ENCODE measurements around the gene GRIK2.

GRIK2 gene

DNA sequence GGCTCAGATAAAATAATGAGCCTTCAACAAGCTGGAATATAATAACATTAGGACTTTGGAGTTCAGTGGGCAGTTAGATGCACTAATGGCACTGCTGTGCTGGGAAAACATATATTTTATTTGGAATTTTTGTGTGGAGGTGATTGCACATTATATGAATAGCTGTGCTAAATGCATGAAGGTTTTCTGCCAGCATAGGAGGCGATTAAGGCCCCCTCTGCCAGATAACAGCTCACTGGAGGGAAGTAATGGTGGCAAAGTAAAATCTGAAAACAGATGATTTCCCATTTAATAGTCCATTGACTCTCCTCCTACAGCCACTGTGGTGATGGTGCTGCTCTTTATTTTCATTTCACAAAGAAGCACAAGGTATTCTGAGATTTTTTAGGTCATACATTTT is 326.0 kb downstream of the GRIK2 start:
- no peak for DNase-seq (ENCODE audit: low spot score)

- DNase-seq (ENCODE audit: low spot score): peak; percentile 33
These were observed 329.0 kb downstream of the GRIK2 start for GRCh38 chr6:101722471-101722870.

DNA sequence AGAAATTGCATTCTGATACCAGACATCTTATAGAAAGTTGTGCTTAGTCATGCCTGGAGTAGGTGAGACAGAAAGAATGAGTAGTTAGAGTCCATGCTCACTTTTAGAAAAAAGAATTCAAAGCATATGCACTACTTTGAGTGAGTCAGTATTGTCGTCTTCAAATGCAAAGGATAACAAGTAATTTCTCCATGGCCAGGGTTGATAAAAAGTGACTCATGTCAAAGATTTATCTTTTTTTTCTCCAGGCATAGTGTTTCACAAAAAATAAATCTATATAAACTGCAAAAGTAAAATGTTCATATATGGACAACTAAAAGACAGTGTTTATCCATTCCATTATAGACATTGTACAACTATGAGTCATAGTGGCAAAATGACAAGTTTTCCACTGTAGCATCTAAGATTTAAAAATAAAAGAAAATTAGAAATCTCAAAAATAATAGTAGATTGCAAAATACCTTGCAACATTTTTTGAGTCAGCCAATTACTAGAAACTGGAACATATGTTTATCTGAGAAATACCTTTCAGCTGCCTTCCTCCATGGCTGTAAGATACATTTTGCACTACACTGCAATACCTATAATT is 329.6 kb downstream of the GRIK2 start:
- DNase-seq (ENCODE audit: low spot score): no peak

DNA sequence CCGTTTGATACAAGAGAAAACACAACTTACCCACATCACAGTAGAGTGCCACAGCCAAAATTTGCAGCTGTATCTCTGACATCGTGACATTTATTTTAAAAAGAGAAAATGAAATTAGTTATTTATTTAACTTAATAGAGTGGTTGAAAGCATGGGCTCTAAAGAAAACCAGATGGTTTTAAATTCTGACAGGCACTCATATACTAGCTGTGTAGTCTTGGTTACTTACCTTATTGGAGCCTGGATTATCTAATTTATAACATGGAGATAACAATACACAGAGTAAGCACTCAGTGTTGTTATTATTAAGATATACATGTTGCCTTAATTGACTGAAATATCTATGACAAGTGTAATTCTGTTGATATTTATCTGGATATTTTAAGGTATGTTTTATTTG is 334.9 kb downstream of the GRIK2 start:
- no peak for DNase-seq (ENCODE audit: low spot score)

GRCh38 chr6:101728956-101729355 is 335.4 kb downstream of the GRIK2 start:
- DNase-seq (ENCODE audit: low spot score): no peak

DNA sequence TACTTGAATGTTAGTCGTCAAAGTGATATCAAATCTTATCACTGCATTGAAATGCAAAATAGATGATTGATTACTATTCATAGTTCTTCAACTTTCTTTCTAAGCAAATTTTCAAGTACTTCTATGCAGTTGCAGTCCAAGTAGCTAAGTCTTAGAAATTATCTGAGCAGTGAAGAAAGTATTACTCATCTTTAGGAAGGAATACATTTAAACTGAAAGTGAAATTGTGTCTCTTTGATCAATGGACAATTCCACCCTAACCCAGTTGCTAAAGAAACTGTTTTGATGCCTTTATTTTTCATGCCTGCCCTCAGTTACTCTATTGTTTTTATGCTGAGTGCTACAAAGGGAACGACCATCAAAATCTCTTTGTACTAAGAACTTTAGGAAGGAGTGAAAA is 337.4 kb downstream of the GRIK2 start:
- no peak for DNase-seq (ENCODE audit: low spot score)

DNA sequence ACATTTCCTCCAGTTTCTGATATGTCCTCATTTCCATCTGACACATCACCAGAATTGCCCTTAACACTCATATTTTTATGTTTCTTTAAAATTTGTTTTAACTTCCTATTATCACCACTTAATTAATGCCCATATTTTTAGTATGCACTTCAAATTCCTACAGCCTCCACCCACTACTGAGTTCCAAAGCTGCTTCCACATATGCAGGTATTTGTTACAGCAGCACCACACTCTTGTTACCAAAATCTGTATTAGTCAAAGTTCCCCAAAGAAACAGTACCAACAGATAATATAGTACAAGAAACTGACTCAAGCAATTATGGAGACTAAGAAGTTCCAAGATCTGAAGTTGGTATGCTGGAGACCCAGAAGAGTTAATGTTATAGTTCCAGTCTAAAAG is 340.4 kb downstream of the GRIK2 start:
- DNase-seq (ENCODE audit: low spot score): no peak

DNA sequence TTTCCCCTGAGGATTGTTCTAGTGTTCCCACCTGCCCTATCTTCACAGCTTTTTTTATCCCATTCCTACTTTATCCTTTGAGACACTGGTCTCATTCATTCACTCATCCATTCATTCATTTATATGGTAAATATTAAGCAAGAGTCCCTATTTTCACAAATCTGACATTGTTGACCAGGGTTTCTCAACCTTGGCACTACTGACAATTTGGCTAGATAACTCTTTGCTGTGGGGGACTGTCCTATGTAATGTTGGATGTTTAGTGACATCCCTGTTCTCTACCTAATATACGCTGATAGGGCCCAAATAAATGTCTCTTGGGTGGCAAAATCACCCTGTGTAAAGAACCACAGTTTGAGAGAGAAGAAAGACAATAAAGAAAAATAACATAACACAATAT is 345.0 kb downstream of the GRIK2 start:
- DNase-seq (ENCODE audit: low spot score): no peak

DNA sequence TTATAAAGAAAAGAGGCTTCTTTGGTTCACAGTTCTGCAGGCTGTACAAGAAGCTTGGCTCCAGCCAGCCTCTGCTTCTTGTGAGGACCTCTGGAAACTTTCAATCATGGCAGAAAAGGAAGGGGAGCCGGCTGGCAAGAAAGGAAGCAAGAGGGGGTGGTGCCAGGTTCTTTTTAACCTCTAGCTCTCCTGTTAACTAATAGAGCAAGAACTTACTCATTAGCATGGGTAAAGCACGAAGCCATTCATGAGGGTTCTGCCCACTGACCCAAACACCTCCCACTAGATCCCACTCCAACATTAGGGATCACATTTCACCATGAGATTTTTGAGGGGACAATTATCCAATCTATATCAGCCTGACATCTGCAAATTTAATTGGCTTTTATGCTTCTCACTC is 347.1 kb downstream of the GRIK2 start:
- DNase-seq (ENCODE audit: low spot score): no peak

DNA sequence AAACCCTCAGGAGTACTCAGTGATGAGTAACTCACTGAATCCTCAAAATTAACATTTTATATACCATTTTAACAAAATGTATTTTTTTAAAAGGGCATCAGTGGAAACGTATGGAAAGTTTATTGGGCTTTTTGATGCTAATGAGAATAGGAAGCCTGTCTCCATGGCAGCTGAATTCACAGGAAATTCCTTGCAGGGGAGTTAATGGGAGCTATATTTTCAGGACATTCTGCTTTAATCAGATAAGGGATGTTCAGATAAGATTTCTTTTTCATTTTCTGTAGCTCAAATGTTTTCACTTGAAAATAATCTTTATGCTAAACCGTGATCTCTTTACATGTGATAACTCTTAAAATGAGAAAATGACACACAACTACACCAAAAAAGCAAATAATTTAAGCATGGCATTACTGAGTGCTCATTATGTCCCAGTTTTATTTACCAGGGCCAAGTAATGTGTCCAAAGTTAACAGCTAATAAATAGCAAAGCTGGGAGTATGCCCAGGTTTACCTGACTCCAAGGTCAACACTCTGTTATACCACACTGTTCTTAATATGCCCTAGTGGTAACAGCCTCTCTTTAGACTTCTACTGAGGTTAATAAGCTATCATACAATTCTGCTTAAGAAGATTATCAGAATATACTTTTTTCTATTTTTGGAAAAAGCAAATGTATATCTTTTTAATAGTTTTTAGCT is 348.1 kb downstream of the GRIK2 start:
- peak; percentile 59 for DNase-seq (ENCODE audit: low spot score)

- peak; percentile 82 for DNase-seq (ENCODE audit: low spot score)
These were observed 353.7 kb downstream of the GRIK2 start for GRCh38 chr6:101747160-101747559.

DNA sequence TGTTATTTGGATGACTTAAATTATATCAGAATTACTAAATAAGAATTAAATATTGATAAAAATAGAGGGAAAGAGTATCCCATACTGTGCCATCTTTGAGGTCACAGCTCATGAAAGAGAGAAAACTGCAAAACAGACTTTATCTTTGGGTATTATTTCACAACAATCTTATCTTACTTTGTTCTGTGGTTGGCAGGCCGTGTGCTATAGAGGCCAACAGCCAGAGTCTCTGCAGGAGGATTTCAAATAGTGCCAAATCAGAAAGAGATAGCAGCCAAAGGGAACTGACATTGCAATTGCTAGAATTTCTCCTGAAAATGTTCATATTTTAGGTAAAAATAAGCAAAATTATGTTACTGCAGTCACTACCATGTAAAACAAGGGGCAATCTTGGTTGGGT is 354.2 kb downstream of the GRIK2 start:
- DNase-seq (ENCODE audit: low spot score): peak; percentile 91

- no peak for DNase-seq (ENCODE audit: low spot score)
These were observed 362.4 kb downstream of the GRIK2 start for GRCh38 chr6:101755931-101756330.

GRCh38 chr6:101758368-101758767 is 364.9 kb downstream of the GRIK2 start:
- no peak for DNase-seq (ENCODE audit: low spot score)

DNA sequence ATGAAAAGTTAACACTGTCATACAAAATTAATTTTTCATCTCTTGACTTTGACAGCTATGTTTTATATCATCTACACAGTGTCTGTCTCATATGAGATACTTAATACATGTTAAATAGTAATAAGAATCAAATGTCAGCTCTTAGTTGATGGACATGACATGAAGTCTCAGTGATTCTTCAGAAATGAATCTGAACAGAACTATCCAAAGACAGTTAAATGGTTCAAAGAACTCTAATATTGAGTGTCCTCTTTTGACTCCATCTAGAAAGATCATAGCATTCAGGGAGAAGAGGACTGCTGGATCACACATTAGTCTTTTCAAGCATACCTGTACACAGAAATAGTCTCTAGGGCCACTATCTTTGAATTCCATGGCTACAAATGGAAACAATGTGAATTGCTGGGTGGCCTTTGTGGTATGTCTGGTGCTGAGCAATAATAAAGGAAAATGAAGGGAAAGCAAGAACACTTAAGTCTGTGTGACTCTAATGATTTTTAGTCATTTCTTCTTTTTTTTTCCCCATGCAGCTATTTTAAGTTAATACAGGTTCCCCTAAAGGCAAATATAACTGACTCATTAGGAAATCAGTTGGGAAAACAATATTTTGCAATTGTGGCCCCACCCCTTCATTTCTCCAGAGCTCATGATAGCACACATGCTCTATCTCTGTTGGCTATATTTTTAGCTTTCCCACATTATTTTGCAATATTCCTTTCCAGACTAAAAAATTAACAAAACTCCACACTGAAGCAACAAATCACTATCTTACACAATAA is 367.5 kb downstream of the GRIK2 start:
- DNase-seq (ENCODE audit: low spot score): no peak

- peak; percentile 62 for DNase-seq (ENCODE audit: low spot score)
These were observed 369.3 kb downstream of the GRIK2 start for GRCh38 chr6:101762851-101763250.

- no peak for DNase-seq (ENCODE audit: low spot score)
These were observed 371.8 kb downstream of the GRIK2 start for GRCh38 chr6:101765281-101765680.

DNA sequence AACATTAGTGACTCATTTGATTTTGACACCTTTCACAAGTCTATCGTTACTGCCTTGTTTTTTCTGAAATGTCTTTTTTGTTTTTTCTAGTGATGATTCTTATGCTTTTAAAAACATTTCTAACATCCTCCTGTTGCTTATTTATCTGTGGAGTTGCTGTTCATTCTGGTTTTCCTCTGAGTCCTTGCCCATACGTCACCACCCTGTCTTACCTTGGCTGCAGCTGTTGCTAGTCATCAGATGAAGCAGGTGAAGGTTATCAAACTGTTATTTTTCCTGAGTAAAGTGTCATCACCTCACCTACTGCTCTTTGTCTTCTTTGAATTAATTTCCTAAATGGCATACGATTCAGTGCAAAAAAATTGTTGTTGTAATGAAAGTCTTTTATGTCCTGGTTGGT is 376.6 kb downstream of the GRIK2 start:
- no peak for DNase-seq (ENCODE audit: low spot score)

DNA sequence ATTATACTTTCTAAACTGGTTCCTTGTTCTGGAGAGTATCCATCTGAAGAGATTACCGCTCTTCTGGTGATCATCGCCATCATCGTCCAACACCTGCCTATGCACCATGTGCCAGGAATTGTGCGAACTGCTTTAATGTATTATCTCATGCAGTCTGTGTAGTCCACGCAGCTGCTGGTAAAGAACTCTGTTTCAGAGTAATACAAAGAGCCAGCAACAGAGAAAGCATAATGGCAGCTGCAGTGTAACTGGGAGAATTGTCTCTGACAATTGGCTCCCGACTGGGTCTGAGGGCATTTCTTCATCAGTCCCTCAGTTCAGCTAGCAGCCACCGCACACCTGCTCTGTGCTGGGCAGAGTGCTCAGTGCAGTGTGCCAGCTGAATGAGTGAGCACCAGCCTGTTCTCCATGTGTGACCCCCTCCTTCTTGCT is 383.4 kb downstream of the GRIK2 start:
- DNase-seq (ENCODE audit: low spot score): peak; percentile 70

DNA sequence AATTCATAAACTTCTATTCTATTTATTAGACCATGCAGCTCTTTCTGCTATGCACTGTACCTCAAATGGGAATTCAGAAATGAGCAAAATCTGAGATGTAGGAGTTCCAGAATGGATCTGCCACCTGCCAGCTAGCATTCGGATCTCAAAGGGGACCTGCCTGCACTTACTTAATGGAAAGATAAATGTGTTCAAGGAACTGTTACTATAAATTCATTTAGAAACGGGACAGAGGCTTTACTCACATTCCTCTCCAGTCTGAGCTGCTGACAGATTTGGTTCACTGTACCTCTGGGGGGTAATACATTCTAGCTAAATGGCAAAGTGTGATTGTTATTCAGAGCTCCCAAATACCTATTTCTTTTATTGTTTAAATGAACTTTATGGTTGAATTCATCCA is 384.1 kb downstream of the GRIK2 start:
- peak; percentile 58 for DNase-seq (ENCODE audit: low spot score)

DNA sequence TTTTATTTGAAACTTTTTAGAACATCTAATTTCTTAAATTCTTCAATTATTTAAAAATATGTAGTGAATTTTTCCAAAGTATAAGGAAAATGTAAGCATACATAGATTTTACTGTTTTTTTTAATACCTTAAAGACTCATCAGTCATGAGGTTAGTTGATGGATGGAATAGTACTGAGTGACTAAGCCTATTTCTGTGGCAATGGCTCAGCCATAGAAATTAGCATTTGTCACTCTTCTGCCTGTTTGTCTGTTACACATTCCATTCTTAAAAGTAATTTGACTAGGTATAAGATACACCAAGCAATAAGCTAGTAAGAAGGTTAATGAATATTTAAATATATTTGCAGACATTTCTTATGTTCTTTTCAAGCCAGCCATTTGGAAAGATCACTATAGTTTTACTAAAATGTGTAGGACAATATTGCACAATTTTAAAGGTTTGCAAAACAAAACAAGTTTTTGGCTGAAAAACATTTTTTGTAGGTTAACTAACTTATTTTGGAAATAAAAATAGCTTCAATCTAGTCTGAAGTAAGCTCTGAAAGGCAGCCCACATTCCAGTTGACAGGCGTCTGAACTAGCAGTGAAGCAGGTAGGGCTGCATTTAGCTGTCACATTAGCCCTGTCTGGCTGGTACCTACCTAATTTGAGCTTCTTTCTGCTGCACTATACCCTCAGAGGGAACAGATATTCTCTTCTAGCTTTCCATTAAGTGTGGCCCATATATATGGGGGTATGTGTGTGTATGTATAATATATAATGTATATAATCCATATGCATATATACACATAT is 385.7 kb downstream of the GRIK2 start:
- no peak for DNase-seq (ENCODE audit: low spot score)

DNA sequence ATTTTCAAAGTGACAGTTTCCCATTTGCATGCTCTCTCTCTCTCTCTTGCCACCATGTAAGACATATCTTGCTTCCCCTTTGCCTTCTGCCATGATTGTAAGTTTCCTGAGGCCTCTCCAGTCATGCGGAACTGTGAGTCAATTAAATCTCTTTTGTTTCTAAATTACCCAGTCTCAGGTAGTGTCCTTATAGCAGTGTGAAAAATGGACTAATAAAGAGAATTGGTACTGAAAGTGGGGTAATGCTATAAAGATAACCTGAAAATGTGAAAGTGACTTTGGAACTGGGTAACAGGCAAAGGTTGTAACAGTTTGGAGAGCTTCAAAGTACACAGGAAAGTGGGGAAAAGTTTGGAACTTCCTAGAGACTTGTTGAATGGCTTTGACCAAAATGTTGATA is 389.8 kb downstream of the GRIK2 start:
- DNase-seq (ENCODE audit: low spot score): no peak
